Cardiac muscle cell (in vitro differentiated cells and primary cell): ENCODE measurements around the gene EHBP1L1. TPM values are rescaled to one million over a fixed set of nuclear protein-coding genes. Genes with fewer than 3 reads are reported as not detected.
A peak's percentile ranks its signal among the peaks of the same experiment; 100 is the strongest.

Experiments used
- DNase-seq, 2 donors: peaks; one replicate each; pipeline versions ENCODE4 v3.0.0 to v3.0.0-alpha.2; 2010 to 2017; ENCODE audit warnings: low read depth in 1 of 2, low spot score in 1 of 2
- H3K27ac ChIP-seq: fragments of 200-600 bp; sonication (generic); 2 replicates; pipeline ENCODE4 v1.5.1; 2016
- H3K27me3 ChIP-seq: fragments of 200-600 bp; sonication (generic); 2 replicates; pipeline ENCODE4 v1.6.0; 2016; ENCODE audit warnings: control low read depth
- H3K36me3 ChIP-seq: fragments of 200-600 bp; sonication (generic); 2 replicates; pipeline ENCODE4 v1.5.1; 2016; ENCODE audit warnings: control low read depth
- H3K4me1 ChIP-seq: fragments of 200-600 bp; sonication (generic); 2 replicates; pipeline ENCODE4 v1.8.1; 2017; ENCODE audit warnings: low read depth, mild to moderate bottlenecking, mixed run types
- H3K4me3 ChIP-seq: fragments of 200-600 bp; sonication (generic); 2 replicates; pipeline ENCODE4 v1.5.1; 2016; ENCODE audit warnings: mild to moderate bottlenecking
- H3K9me3 ChIP-seq: fragments of 200-600 bp; sonication (generic); 2 replicates; pipeline ENCODE4 v1.5.1; 2017; ENCODE audit warnings: low read depth, mild to moderate bottlenecking, control low read depth
- polyA plus RNA-seq: library from polyadenylated mRNA; unstranded; fragments of >200 nt; fragmentation: Nextera tagmentation; extraction: Ambion mirVana; gene quantifications from 2 replicates; pipeline ENCODE4 v1.2.1, GENCODE V29; 2016
- total RNA-seq: library from RNA; depleted of rRNA; stranded (reverse); fragments of >200 nt; gene quantifications from 2 replicates; pipeline ENCODE4 v1.2.3, GENCODE V29; 2016
- TF ChIP-seq, protein P1 (sequence below): IDR thresholded peaks from 2 replicates; pipeline ENCODE4 v1.5.1; 2012; ENCODE audit warnings: low read depth, mild to moderate bottlenecking, low read length

Gene EHBP1L1
- total and polyA plus RNA-seq, 2 experiments from 2014 or later: 14.2 to 50.5 TPM

DNA sequence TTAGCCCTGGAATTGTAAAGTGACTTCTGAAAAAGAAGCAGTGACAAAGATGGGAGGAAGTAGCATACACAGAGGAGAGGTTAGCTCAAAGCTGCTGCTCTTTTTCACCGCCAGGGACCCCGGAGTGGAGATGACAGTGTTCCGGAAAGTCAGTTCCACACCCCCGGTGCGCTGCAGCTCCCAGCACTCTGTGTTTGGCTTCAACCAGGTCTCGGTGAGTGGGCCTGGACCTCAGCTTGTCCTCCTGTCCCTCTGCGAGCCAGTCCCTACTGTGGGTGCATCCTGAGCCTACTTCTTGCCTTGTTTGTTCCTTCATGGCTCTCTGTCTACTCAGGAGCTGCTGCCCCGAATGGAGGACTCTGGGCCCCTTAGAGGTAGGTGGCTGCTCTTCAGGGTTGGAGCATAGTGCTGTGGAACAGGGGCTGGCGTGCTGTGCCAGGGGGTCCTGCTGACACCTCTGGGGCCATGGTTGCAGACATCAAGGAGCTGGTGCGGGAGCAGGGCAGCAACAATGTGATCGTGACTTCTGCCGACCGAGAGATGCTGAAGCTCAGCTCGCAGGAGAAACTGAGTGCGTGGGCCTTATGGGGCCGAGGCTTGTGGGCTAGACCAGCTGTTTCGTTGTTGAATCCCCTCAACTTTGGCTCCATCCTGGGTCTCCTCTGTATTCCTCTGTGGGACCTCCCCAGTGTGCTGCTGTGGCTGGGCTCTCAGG is 41.4 kb downstream of the EHBP1L1 start:
- peak overlapping the region; percentile 51 for H3K4me3 ChIP-seq
- H3K36me3 ChIP-seq: peaks cover 11% of the 10 kb centered on the region
- H3K9me3 ChIP-seq: no peaks in the 10 kb centered on the region
- H3K4me1 ChIP-seq: peaks cover 12% of the 10 kb centered on the region
- H3K27ac ChIP-seq: peak overlapping the region; percentile 65
- TF ChIP-seq, protein P1, sequence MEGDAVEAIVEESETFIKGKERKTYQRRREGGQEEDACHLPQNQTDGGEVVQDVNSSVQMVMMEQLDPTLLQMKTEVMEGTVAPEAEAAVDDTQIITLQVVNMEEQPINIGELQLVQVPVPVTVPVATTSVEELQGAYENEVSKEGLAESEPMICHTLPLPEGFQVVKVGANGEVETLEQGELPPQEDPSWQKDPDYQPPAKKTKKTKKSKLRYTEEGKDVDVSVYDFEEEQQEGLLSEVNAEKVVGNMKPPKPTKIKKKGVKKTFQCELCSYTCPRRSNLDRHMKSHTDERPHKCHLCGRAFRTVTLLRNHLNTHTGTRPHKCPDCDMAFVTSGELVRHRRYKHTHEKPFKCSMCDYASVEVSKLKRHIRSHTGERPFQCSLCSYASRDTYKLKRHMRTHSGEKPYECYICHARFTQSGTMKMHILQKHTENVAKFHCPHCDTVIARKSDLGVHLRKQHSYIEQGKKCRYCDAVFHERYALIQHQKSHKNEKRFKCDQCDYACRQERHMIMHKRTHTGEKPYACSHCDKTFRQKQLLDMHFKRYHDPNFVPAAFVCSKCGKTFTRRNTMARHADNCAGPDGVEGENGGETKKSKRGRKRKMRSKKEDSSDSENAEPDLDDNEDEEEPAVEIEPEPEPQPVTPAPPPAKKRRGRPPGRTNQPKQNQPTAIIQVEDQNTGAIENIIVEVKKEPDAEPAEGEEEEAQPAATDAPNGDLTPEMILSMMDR: no peak
- H3K27me3 ChIP-seq: no peaks in the 10 kb centered on the region
- DNase-seq: no peak

DNA sequence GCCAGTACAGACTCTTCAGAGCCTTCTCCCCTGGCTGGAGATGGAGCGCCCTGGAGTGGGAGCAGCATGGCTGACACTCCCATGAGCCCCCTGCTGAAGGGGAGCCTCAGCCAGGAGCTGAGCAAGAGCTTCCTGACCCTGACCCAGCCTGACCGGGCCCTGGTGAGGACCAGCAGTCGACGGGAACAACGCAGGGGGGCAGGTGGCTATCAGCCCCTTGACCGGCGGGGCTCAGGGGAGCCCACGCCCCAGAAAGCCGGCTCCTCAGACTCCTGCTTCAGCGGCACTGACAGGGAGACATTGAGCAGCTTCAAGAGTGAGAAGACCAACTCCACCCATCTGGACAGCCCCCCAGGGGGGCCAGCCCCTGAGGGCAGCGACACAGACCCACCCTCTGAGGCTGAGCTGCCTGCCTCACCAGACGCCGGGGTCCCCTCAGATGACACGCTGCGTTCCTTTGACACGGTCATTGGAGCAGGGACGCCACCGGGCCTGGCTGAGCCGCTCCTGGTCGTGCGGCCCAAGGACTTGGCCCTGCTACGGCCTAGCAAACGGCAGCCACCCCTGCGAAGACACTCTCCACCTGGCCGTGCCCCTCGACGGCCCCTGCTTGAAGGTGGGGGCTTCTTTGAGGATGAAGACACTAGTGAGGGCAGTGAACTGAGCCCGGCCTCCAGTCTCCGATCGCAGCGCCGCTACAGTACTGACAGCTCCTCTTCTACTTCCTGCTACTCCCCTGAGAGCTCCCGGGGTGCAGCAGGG is 42.3 kb downstream of the EHBP1L1 start:
- H3K9me3 ChIP-seq: no peaks in the 10 kb centered on the region
- H3K27ac ChIP-seq: no peak overlapping the region
- TF ChIP-seq, protein P1: no peak
- H3K36me3 ChIP-seq: peaks cover 11% of the 10 kb centered on the region
- no peaks in the 10 kb centered on the region for H3K27me3 ChIP-seq
- H3K4me1 ChIP-seq: peaks cover 11% of the 10 kb centered on the region
- DNase-seq: no peak
- H3K4me3 ChIP-seq: no peak overlapping the region

DNA sequence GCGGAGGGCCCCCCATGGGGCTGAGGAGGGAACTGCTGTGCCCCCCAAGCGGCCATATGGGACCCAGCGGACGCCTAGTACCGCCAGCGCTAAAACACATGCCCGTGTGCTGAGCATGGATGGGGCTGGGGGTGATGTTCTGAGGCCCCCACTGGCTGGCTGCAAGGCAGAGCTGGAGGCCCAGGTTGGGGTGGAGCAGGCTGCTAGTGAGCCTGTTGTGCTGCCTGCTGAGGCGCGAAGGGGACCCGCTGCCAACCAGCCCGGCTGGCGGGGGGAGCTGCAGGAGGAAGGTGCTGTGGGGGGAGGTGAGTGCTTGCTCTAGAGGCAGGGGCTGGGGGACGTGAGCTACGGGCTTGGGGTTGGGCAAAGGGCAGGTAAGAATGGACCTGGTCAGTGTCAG is 42.9 kb downstream of the EHBP1L1 start:
- Histone ChIP-seq H3K4me1 (peaks cover 6% of the 10 kb centered on the region), H3K36me3 (peaks cover 13% of the 10 kb centered on the region), H3K4me3 (no peak overlapping the region), H3K27ac (no peak overlapping the region), H3K27me3 (no peaks in the 10 kb centered on the region), H3K9me3 (no peaks in the 10 kb centered on the region)
- DNase-seq: no peak
- TF ChIP-seq, protein P1: no peak

DNA sequence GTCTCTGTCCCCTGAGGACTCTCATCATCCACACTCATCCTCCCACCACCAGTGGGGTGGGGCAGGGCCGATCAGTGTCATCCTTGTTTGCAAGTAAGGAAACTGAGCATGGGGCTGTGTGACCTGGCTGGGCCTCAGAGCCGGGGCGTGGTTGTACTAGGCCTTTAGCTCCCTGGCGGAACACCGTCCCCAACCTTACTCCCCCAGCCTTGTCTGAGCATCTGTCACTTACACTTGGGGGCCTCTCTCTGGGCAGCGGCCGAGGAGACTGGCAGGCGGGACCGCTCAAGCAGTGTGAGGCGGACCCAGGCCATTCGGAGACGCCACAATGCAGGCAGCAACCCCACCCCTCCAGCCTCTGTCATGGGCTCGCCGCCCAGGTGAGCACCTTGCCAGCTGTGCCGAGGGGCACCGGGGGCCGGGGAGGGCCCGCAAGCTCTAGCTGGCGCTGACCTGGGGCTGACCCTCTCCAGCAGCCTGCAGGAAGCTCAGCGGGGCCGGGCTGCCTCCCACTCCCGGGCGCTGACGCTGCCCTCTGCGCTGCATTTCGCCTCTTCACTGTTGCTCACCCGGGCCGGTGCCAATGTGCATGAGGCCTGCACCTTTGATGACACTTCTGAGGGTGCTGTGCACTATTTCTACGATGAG is 43.6 kb downstream of the EHBP1L1 start:
- Histone ChIP-seq H3K4me3 (no peak overlapping the region), H3K36me3 (peaks cover 19% of the 10 kb centered on the region), H3K27me3 (no peaks in the 10 kb centered on the region), H3K4me1 (peaks cover 6% of the 10 kb centered on the region), H3K9me3 (no peaks in the 10 kb centered on the region), H3K27ac (no peak overlapping the region)
- DNase-seq: no peak
- TF ChIP-seq, protein P1: no peak

DNA sequence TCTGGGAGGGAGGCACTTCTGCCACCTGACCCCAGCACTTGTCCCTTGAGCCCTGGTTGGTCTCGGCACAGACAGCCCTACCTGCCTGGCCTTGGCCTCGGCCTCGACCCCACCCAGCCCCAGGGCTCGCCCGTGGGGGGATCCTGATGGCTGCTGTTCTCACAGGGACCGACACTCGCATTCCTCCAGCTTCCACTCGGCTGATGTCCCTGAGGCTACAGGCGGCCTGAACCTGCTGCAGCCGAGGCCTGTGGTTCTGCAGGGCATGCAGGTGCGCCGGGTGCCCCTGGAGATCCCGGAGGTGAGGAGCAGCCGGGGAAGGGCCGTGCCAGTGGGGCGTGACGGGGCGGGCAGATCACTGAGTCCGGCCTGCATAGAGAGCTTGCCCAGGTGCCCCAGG is 44.8 kb downstream of the EHBP1L1 start:
- no peaks in the 10 kb centered on the region for H3K9me3 ChIP-seq
- DNase-seq: no peak
- H3K27ac ChIP-seq: no peak overlapping the region
- H3K36me3 ChIP-seq: peaks cover 24% of the 10 kb centered on the region
- H3K4me1 ChIP-seq: peaks cover 6% of the 10 kb centered on the region
- no peaks in the 10 kb centered on the region for H3K27me3 ChIP-seq
- TF ChIP-seq, protein P1: no peak
- H3K4me3 ChIP-seq: no peak overlapping the region
